Measurements from ENCODE around the gene GRM4. TPM values are rescaled to one million over a fixed set of nuclear protein-coding genes. Genes with fewer than 3 reads are reported as not detected.

GRM4 gene
- total and polyA plus RNA-seq, 9 of the 15 experiments (the other 6 are each of a cell fraction or from before 2014, with no cell fraction given): 0.18 TPM; not detected in 8

- TF ChIP-seq ZNF79 (CRISPR knock-in tag; IDR thresholded peaks at IDR 0.05; ENCODE audit: low read depth): no peak
- 0 out of 2 replicates have a peak, but pooled peaks have one; percentile 17 for TF ChIP-seq ZFX (CRISPR knock-in tag; IDR thresholded peaks at IDR 0.05)
- TF ChIP-seq RREB1 (CRISPR knock-in tag; IDR thresholded peaks at IDR 0.05): no peak
- TF ChIP-seq THRB (CRISPR knock-in tag; conservative IDR thresholded peaks at IDR 0.05): no peak
- Histone ChIP-seq H3K4me3 (no peak overlapping the region), H3K27me3 (ENCODE audit: control insufficient read depth in 2 of 2, insufficient read depth in 2 of 2, low read length in 2 of 2) (peaks cover 33 to 83% of the 10 kb centered on the region in 2 experiments; a peak in 4 of 5 replicates), H3K4me1 (replicated peaks in 1 of 2; ENCODE audit: control insufficient read depth in 2 of 2, insufficient read depth in 2 of 2, low read length in 2 of 2) (peaks cover 0 to 41% of the 10 kb centered on the region in 2 experiments; a peak in 2 of 5 replicates), H3K9ac (ENCODE audit: insufficient read depth in 1 of 2, low read depth in 2 of 2, low read length in 2 of 2) (no peak overlapping the region), H4K20me1 (replicated peaks; ENCODE audit: control insufficient read depth, insufficient read depth, low read length) (peaks cover 10% of the 10 kb centered on the region), H3K9me3 (replicated peaks; ENCODE audit: control insufficient read depth, insufficient read depth, low read depth, low read length) (no peaks in the 10 kb centered on the region), H3K79me2 (ENCODE audit: control insufficient read depth, insufficient read depth, low read length) (no peaks in the 10 kb centered on the region), H3K9me1 (ENCODE audit: control insufficient read depth, insufficient read depth, low read length) (no peaks in the 10 kb centered on the region), H3K36me3 (ENCODE audit: control insufficient read depth, insufficient read depth, low read length) (no peaks in the 10 kb centered on the region), H2AFZ (ENCODE audit: low read depth, low read length) (no peak overlapping the region), H3K27ac (ENCODE audit: extremely low read depth, low read depth, low read length) (no peak overlapping the region), H3K4me2 (ENCODE audit: insufficient read depth, low read length) (no peak overlapping the region)
- ChIA-PET CTCF (ENCODE audit: low intra/inter-chr PET ratio) (no interaction called here), POLR2A (interaction anchor here (1.6 kb wide), 1 partner anchor 48 kb away, joined by 3 read pairs; no protein-coding TSS in a partner anchor)
- DNase-seq (ENCODE audit: extremely low read depth in 1 of 4, low spot score in 3 of 4) (no peak), ATAC-seq (no peak), FAIRE-seq (no peak)
- in situ Hi-C loops (cut with MboI): no loop called here
- intact Hi-C loops (cut with micrococcal nuclease): loop anchor here (10.0 kb wide), 1 partner anchor 289 kb away; no protein-coding TSS in a partner anchor
- 31% methylated on average over 23 of the region's 23 CpGs for WGBS (ENCODE audit: insufficient coverage, low coverage, missing lambda C conversion rate)
- no TSS peak for BruUV-seq (replicated peaks)
Measured at GRCh38 chr6:34143196-34143883, 2.5 kb downstream of the GRM4 start.
